ENCODE results near the gene RAD18. TPM values are rescaled to one million over a fixed set of nuclear protein-coding genes. Genes with fewer than 3 reads are reported as not detected.

Gene RAD18
- total and polyA plus RNA-seq, 4 donors = 1.2 to 9.0 (median 4.3) TPM

- Histone ChIP-seq H3K27ac (ENCODE audit: low read depth in 1 of 2, low read length in 2 of 2) (no peak overlapping the region), H3K9ac (ENCODE audit: low read depth in 1 of 2, low read length in 2 of 2) (no peak overlapping the region), H3K27me3 (ENCODE audit: control insufficient read depth in 4 of 4, insufficient read depth in 4 of 4, low read length in 3 of 4) (no peaks in the 10 kb centered on the region), H3K36me3 (ENCODE audit: control insufficient read depth in 4 of 4, insufficient read depth in 3 of 4, low read depth in 1 of 4, low read length in 3 of 4) (no peaks in the 10 kb centered on the region), H3K4me3 (ENCODE audit: low read depth in 1 of 3, low read length in 3 of 3) (no peak overlapping the region), H3K9me3 (ENCODE audit: control insufficient read depth in 4 of 4, low read length in 3 of 4) (no peaks in the 10 kb centered on the region), H3K4me1 (ENCODE audit: control insufficient read depth in 4 of 4, insufficient read depth in 4 of 4, low read length in 3 of 4) (no peaks in the 10 kb centered on the region)
- TF ChIP-seq TAF1 (conservative IDR thresholded peaks at IDR 0.05) (no peak), YY1 (IDR thresholded peaks at IDR 0.05) (no peak)
- DNase-seq (ENCODE audit: low spot score) = no peak
- 94% methylated on average over 5 of the region's 5 CpGs for WGBS
These were observed 30.1 kb upstream of the RAD18 start for GRCh38 chr3:8993331-8993730.

GRCh38 chr3:8992854-8993253 lies 29.6 kb upstream of the RAD18 start:
- 84% methylated on average over 11 of the region's 11 CpGs for whole genome bisulfite sequencing
- H3K27ac ChIP-seq (ENCODE audit: low read depth in 1 of 2, low read length in 2 of 2) = no peak overlapping the region
- no peak overlapping the region for H3K9ac ChIP-seq (ENCODE audit: low read depth in 1 of 2, low read length in 2 of 2)

More at GRCh38 chr3:8992854-8993253, 29.6 kb upstream of the RAD18 start:
- DNase-seq (ENCODE audit: low spot score) = no peak
- Histone ChIP-seq H3K27me3 (ENCODE audit: control insufficient read depth in 4 of 4, insufficient read depth in 4 of 4, low read length in 3 of 4) (no peaks in the 10 kb centered on the region), H3K9me3 (ENCODE audit: control insufficient read depth in 4 of 4, low read length in 3 of 4) (no peaks in the 10 kb centered on the region), H3K4me3 (ENCODE audit: low read depth in 1 of 3, low read length in 3 of 3) (no peak overlapping the region), H3K4me1 (ENCODE audit: control insufficient read depth in 4 of 4, insufficient read depth in 4 of 4, low read length in 3 of 4) (no peaks in the 10 kb centered on the region), H3K36me3 (ENCODE audit: control insufficient read depth in 4 of 4, insufficient read depth in 3 of 4, low read depth in 1 of 4, low read length in 3 of 4) (no peaks in the 10 kb centered on the region)
- TF ChIP-seq REST (IDR thresholded peaks at IDR 0.05) = no peak
- TF ChIP-seq NR2F2 (IDR thresholded peaks at IDR 0.05) = no peak
- no peak for TF ChIP-seq CTCF (IDR thresholded peaks at IDR 0.05; ENCODE audit: low read depth, low read length, missing input control)
- TF ChIP-seq ATF3 (IDR thresholded peaks at IDR 0.05) = no peak
- no peak for TF ChIP-seq JUND (IDR thresholded peaks at IDR 0.05)
- TF ChIP-seq GABPA (IDR thresholded peaks at IDR 0.05 in 1 of 2, conservative IDR thresholded peaks at IDR 0.05 in 1 of 2) = no peak
- TF ChIP-seq YY1 (IDR thresholded peaks at IDR 0.05) = no peak
- TF ChIP-seq EGR1 (IDR thresholded peaks at IDR 0.05; ENCODE audit: low read depth in 2 of 2) = no peak
- TF ChIP-seq HNF4A (conservative IDR thresholded peaks at IDR 0.05) = no peak
- TF ChIP-seq RAD21 (IDR thresholded peaks at IDR 0.05) = no peak
- no peak for TF ChIP-seq ZBTB33 (IDR thresholded peaks at IDR 0.05)
- no peak for TF ChIP-seq RXRA (IDR thresholded peaks at IDR 0.05)
- no peak for TF ChIP-seq FOXA1 (IDR thresholded peaks at IDR 0.05)
- no peak for TF ChIP-seq TAF1 (conservative IDR thresholded peaks at IDR 0.05)
- no peak for TF ChIP-seq MAX (IDR thresholded peaks at IDR 0.05)
- TF ChIP-seq HNF4G (IDR thresholded peaks at IDR 0.05) = no peak
- TF ChIP-seq SP1 (IDR thresholded peaks at IDR 0.05) = no peak

Measured in liver (tissue), 9 donors.